ENCODE measurements around the gene MYD88.

MYD88 gene

DNA sequence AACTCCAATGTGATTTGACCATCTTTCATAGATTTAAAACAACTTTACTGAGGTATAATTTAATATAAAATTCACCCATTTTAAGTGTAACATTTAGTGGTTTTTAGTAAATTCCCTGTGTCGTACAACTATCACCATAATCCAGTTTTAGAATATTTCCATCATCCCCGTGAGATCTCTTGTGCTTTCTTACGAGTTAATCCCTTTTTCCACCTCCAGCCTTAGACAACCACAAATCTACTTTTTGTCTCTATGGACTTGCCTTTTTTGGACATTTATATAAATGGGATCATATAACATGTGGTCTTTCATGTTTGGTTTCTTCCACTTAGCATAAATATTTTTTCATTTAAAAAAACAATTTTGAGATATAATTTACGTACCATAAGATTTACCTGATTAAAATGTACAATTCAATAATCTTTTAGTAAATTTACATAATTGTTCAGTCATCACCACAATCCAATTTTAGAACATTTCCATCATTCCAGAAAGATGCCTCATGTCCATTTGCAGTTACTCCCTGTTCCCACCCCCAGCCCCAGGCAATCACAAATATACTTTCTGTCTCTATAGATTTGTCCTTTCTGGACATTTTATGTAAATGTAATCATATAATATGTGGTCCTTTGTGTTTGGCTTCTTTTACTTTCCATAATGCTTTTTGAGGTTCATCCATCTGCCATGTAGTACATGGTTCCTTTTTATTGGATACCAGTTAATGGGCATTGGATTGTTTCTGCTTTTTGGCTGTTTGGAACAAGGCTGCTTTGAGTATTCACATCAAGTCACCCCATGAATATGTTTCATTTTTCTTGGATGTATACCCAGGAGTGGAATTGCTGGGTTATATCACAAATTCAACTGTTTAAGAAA lies 29.9 kb downstream of the MYD88 start:
- TF ChIP-seq, protein P1, sequence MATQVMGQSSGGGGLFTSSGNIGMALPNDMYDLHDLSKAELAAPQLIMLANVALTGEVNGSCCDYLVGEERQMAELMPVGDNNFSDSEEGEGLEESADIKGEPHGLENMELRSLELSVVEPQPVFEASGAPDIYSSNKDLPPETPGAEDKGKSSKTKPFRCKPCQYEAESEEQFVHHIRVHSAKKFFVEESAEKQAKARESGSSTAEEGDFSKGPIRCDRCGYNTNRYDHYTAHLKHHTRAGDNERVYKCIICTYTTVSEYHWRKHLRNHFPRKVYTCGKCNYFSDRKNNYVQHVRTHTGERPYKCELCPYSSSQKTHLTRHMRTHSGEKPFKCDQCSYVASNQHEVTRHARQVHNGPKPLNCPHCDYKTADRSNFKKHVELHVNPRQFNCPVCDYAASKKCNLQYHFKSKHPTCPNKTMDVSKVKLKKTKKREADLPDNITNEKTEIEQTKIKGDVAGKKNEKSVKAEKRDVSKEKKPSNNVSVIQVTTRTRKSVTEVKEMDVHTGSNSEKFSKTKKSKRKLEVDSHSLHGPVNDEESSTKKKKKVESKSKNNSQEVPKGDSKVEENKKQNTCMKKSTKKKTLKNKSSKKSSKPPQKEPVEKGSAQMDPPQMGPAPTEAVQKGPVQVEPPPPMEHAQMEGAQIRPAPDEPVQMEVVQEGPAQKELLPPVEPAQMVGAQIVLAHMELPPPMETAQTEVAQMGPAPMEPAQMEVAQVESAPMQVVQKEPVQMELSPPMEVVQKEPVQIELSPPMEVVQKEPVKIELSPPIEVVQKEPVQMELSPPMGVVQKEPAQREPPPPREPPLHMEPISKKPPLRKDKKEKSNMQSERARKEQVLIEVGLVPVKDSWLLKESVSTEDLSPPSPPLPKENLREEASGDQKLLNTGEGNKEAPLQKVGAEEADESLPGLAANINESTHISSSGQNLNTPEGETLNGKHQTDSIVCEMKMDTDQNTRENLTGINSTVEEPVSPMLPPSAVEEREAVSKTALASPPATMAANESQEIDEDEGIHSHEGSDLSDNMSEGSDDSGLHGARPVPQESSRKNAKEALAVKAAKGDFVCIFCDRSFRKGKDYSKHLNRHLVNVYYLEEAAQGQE (IDR thresholded peaks at IDR 0.05; ENCODE audit: insufficient read depth in 1 of 2, low read depth in 2 of 2, low read length in 2 of 2), result no peak
- no peak for TF ChIP-seq POLR2AphosphoS5 (IDR thresholded peaks at IDR 0.05; ENCODE audit: low read depth, low read length)
- no peak for TF ChIP-seq SIN3A (IDR thresholded peaks at IDR 0.05; ENCODE audit: borderline replicate concordance, insufficient read depth, low read length)
- TF ChIP-seq FOXP2 (optimal IDR thresholded peaks at IDR 0.05; ENCODE audit: borderline replicate concordance, extremely low read depth, extremely low read length, insufficient read depth), result no peak
- TF ChIP-seq TAF1 (IDR thresholded peaks at IDR 0.05; ENCODE audit: borderline replicate concordance, insufficient read depth, low read length), result no peak

DNA sequence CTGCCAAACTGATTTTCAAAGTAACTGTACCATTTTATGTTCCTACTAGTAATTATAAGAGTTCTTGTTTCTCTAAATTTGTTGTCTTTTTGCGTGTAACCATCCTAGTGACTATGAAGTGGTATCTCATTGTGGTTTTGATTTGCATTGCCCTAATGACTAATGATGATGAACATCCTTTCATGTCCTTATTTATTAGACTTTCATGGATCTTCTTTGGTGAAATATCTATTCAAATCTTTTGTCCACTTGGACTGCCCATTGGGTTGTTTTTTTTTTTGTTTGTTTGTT lies 30.5 kb downstream of the MYD88 start:
- TF ChIP-seq, protein P1 (IDR thresholded peaks at IDR 0.05; ENCODE audit: insufficient read depth in 1 of 2, low read depth in 2 of 2, low read length in 2 of 2), result no peak
- TF ChIP-seq POLR2AphosphoS5 (IDR thresholded peaks at IDR 0.05; ENCODE audit: low read depth, low read length) (no peak), FOXP2 (optimal IDR thresholded peaks at IDR 0.05; ENCODE audit: borderline replicate concordance, extremely low read depth, extremely low read length, insufficient read depth) (no peak), TAF1 (IDR thresholded peaks at IDR 0.05; ENCODE audit: borderline replicate concordance, insufficient read depth, low read length) (no peak), SIN3A (IDR thresholded peaks at IDR 0.05; ENCODE audit: borderline replicate concordance, insufficient read depth, low read length) (no peak)

DNA sequence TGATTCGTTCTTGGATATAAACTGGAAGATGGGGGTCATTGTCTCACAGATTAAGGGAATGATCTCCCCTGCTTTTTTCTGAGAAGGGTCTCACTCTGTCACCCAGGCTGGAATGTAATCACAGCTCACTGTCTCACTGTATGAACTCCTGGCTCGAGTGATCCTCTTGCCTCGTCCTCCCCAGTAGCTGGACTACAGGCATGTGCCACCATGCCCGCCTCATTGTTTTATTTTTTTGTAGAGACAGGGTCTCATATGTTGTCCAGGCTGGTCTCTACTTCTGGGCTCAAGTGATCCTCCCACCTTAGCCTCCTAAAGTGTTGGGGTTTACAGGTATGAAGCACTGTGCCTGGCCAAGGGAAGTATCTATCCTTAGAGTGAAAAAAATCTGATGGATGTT lies 32.3 kb downstream of the MYD88 start:
- no peak for TF ChIP-seq FOXP2 (optimal IDR thresholded peaks at IDR 0.05; ENCODE audit: borderline replicate concordance, extremely low read depth, extremely low read length, insufficient read depth)
- TF ChIP-seq TAF1 (IDR thresholded peaks at IDR 0.05; ENCODE audit: borderline replicate concordance, insufficient read depth, low read length), result no peak
- TF ChIP-seq, protein P1 (IDR thresholded peaks at IDR 0.05; ENCODE audit: insufficient read depth in 1 of 2, low read depth in 2 of 2, low read length in 2 of 2), result no peak
- no peak for TF ChIP-seq SIN3A (IDR thresholded peaks at IDR 0.05; ENCODE audit: borderline replicate concordance, insufficient read depth, low read length)
- no peak for TF ChIP-seq POLR2AphosphoS5 (IDR thresholded peaks at IDR 0.05; ENCODE audit: low read depth, low read length)

DNA sequence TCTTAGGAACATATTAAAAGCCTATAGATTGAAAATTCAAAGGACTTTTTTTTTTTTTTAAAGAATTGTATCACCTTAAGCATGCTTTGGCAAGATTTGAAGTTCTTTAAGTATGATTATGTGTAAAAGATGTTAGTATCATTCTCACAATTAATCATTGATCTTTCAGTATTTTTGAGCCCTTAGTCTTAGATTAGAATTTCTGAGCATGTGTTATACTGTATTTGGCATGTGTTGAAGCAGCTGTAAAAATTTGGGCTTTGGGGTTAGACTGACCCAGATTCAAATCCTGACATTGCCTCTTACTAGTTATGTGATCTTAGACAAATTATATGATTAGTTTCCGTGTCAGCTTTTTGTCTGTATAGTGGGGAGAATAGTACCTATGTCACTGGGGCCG lies 33.2 kb downstream of the MYD88 start:
- TF ChIP-seq TAF1 (IDR thresholded peaks at IDR 0.05; ENCODE audit: borderline replicate concordance, insufficient read depth, low read length), result no peak
- TF ChIP-seq FOXP2 (optimal IDR thresholded peaks at IDR 0.05; ENCODE audit: borderline replicate concordance, extremely low read depth, extremely low read length, insufficient read depth), result no peak
- no peak for TF ChIP-seq SIN3A (IDR thresholded peaks at IDR 0.05; ENCODE audit: borderline replicate concordance, insufficient read depth, low read length)
- TF ChIP-seq, protein P1 (IDR thresholded peaks at IDR 0.05; ENCODE audit: insufficient read depth in 1 of 2, low read depth in 2 of 2, low read length in 2 of 2), result no peak
- TF ChIP-seq POLR2AphosphoS5 (IDR thresholded peaks at IDR 0.05; ENCODE audit: low read depth, low read length), result no peak

All from PFSK-1 (cell line).